NCI-H774 (cell line): Measurements from ENCODE around the gene WNK2.

Experiments
- DNase-seq: peaks from one replicate; lab custom pipeline; 2025; lab: John Stamatoyannopoulos, UW

Gene WNK2

DNA sequence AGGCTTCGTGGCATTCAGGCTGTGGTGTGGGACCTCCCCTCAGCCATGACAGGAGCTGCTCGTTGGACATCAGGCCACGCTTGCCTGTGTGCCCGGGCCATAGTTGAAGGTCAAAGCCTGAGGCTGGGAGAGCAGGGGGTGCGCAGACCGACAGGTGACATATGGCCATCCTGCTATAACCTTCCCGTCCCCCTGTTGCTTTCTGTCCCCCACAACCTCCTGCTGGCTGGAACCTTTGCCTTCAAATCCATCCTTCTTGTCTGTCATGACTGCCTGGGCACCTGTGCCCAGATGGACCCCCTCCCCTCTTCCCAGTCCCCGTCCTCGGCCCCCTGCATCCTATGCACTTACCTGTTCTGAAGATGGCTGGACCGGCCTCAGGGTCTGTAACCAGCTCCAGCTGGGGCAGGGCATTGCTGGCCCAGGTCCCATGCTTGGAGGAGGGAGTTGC lies 83.2 kb downstream of the WNK2 start:
- no peak for DNase-seq

- DNase-seq: no peak
Measured at GRCh38 chr9:93267681-93268505, 84.0 kb downstream of the WNK2 start.

GRCh38 chr9:93268551-93269314 lies 84.8 kb downstream of the WNK2 start:
- peak; percentile 89 for DNase-seq

- no peak for DNase-seq
Measured at GRCh38 chr9:93270976-93271375, 87.0 kb downstream of the WNK2 start.

DNA sequence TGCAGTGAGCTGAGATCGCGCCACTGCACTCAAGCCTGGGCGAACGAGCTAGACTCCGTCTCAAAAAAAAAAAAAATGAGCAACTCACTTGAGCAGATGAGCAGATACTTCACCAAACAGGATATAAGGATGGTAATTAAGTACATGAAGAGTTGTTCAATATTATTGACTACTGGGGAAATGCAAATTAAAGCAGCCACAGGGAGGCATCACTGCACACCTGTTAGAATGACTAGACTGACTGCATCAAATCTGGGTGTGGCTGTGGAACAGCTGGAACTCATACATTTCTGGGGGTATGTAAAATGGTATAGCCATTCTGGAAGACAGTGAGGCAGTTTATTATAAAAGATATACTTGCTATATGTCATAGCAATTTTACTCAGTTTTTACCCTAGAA lies 93.0 kb downstream of the WNK2 start:
- DNase-seq: no peak

GRCh38 chr9:93278144-93278543 lies 94.2 kb downstream of the WNK2 start:
- DNase-seq: no peak

GRCh38 chr9:93280661-93281259 lies 96.8 kb downstream of the WNK2 start:
- DNase-seq: no peak

GRCh38 chr9:93286252-93287188 lies 102.6 kb downstream of the WNK2 start:
- peak; percentile 21 for DNase-seq

DNA sequence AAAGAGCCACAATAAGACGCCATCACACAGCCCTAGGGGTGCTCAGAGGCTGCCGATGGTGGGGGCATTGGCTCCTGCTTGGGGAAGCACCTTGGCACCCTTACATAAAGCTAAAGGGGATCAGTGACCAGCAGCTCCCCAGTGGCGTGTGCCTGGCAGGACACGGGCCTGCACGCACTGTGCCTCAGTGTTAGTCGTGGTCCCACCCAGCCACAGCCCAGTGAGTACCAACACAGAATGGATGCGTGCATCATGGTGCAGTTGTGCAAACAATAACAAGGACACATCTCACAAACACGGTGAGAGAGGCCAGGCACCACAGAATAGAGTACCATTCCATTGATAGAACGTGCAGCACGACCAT lies 103.2 kb downstream of the WNK2 start:
- DNase-seq: no peak

GRCh38 chr9:93287593-93287992 lies 103.7 kb downstream of the WNK2 start:
- no peak for DNase-seq

DNA sequence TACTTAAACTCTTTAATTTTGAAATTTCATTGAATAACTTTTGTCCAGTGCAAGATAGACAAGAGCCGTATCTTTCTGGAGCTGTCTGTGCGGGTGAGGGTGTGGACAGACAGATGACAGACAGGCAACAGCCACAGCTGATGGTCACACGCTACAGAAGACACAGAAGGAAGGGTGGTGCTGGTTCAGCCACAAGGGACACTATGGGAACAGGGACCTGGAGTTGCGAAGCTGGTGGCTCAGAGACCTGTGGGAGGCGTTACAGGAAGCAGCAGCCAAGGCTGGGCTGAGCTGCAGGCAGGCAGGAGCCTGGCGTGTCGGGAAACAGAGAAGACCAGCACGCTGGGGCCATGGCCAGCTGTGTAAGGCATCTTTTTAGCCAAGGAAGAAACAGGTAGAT lies 104.4 kb downstream of the WNK2 start:
- DNase-seq: no peak

- DNase-seq: no peak
Measured at GRCh38 chr9:93288891-93289883, 105.2 kb downstream of the WNK2 start.

DNA sequence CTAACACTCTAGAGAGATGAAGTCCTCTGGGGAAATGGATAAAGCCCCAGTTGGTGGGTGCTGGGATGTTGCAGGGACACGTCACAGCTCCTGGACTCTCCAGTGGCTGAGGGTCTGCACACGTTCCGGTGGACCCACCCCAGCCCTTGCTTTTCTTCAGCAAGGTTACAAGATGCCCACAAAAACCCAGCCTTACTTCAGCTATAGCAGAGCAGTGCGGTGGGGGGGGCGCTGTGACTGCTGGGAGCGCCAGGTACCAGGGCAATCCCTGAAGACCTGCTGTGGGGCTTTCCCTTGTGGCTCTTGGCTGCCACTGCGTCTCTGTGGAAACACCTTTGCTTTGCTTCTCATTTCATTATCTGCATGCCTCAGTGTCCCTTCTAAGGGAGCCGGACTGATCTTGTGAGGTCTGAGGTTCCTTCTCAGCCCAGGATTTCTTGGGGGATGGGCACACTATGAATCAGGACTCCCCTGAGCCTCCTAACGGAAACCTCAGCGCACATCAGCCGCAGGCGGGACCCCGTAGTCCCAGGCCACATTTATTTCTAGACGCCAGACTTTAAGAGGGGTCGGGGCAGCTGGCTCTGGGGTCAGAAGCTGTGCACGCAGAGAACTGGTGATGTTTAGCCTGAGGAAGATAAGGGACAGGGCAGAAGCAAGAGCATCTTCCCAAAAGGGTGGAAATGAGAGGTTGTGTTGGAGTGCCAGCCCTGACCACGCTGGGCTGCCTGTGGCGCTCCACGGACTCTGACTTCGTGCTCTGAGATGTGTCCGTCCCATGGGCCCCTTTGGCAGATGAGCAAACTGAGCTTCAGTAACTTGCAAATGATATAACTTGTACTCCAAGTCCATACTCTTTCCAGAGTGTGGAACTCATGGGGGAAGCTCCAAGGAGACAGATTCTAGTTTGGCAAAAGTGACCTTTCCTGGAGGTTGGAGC lies 106.8 kb downstream of the WNK2 start:
- no peak for DNase-seq

- no peak for DNase-seq
Measured at GRCh38 chr9:93291536-93292287, 107.8 kb downstream of the WNK2 start.

DNA sequence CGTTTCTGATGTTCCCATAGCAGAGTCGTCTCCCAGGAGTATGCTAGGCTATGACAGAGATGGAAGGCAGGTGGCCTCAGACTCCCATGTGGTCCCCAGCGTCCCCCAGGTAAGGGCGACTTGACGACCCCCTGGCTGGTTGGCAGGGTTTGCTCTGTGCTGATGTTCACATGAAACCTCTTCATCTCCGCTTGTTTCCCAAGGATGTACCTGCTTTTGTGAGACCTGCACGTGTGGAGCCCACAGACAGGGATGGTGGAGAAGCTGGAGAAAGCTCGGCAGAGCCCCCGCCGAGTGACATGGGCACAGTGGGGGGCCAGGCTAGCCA lies 108.3 kb downstream of the WNK2 start:
- DNase-seq: no peak

GRCh38 chr9:93292664-93293328 lies 108.9 kb downstream of the WNK2 start:
- no peak for DNase-seq

DNA sequence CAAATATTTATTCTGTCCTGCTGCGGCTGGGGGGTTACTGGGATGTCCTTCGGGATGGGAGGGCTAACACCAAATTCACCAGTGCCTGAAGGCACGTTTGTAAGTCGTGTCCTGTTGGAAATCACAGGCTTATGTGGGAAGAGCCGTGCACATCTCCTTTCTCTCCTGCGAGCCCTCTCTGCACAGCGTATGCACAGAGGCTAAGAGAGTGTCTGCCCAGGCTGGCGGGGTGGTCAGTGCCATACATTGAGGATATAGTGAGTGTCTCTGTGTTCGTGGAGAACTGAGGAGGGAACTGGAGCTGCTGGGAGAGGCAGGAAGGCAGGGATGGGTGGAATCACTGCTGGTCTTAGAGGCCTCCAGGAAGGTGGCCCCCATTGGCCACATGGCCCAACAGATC lies 110.1 kb downstream of the WNK2 start:
- DNase-seq: no peak

GRCh38 chr9:93295031-93295430 lies 111.1 kb downstream of the WNK2 start:
- DNase-seq: no peak
